Stomach smooth muscle (tissue), 2 donors: ENCODE data around the gene GPC5.
"Not testable (repeated sequence)": the region's sequence is repeated elsewhere in the genome, so short reads cannot be mapped to it uniquely, and the experiment has no call there.

Source experiments
- H3K27ac ChIP-seq: one replicate; pipeline ENCODE4 v1.7.0; 2013; ENCODE audit warnings: mild to moderate bottlenecking, low read length, inconsistent platforms
- H3K27me3 ChIP-seq, 2 donors: one replicate each; pipeline ENCODE4 v1.7.0; 2013; ENCODE audit warnings: low read length in 2 of 2; ENCODE audit not compliant: insufficient read depth in 2 of 2, control insufficient read depth in 1 of 2
- H3K36me3 ChIP-seq, 2 donors: one replicate each; pipeline ENCODE4 v1.7.0; 2013; ENCODE audit warnings: low read length in 2 of 2; ENCODE audit not compliant: control insufficient read depth in 2 of 2, insufficient read depth in 2 of 2
- H3K4me1 ChIP-seq: one replicate; pipeline ENCODE4 v1.7.0; 2013; ENCODE audit warnings: low read length; ENCODE audit not compliant: control insufficient read depth, insufficient read depth
- H3K4me3 ChIP-seq, 2 donors: one replicate each; pipeline ENCODE4 v1.7.0; 2013; ENCODE audit warnings: low read length in 2 of 2
- H3K9ac ChIP-seq, 2 donors: one replicate each; pipeline ENCODE4 v1.7.0; 2013; ENCODE audit warnings: low read length in 2 of 2, mild to moderate bottlenecking in 1 of 2
- H3K9me3 ChIP-seq, 2 donors: one replicate each; pipeline ENCODE4 v1.7.0; 2013; ENCODE audit warnings: low read length in 2 of 2; ENCODE audit not compliant: control insufficient read depth in 2 of 2
- donor health status: healthy.
- donor health status: Pancreatic carcinoma.

The GPC5 gene

GRCh38 chr13:91764527-91764926 lies 366.1 kb downstream of the GPC5 start:
- H3K27ac ChIP-seq, result no peak overlapping the region
- H3K36me3 ChIP-seq, result no peaks in the 10 kb centered on the region
- no peaks in the 10 kb centered on the region for H3K9me3 ChIP-seq
- no peaks in the 10 kb centered on the region for H3K27me3 ChIP-seq
- no peaks in the 10 kb centered on the region for H3K4me1 ChIP-seq
- H3K9ac ChIP-seq, result no peak overlapping the region
- no peak overlapping the region for H3K4me3 ChIP-seq

GRCh38 chr13:91767651-91768050 lies 369.2 kb downstream of the GPC5 start:
- Histone ChIP-seq H3K9ac (no peak overlapping the region), H3K4me3 (no peak overlapping the region), H3K4me1 (no peaks in the 10 kb centered on the region), H3K9me3 (no peaks in the 10 kb centered on the region), H3K27ac (no peak overlapping the region), H3K36me3 (no peaks in the 10 kb centered on the region), H3K27me3 (no peaks in the 10 kb centered on the region)

GRCh38 chr13:91768746-91769145 lies 370.3 kb downstream of the GPC5 start:
- Histone ChIP-seq H3K4me1 (no peaks in the 10 kb centered on the region), H3K36me3 (no peaks in the 10 kb centered on the region), H3K9ac (no peak overlapping the region), H3K27me3 (no peaks in the 10 kb centered on the region), H3K27ac (no peak overlapping the region), H3K9me3 (no peaks in the 10 kb centered on the region), H3K4me3 (no peak overlapping the region)

GRCh38 chr13:91771229-91771628 lies 372.8 kb downstream of the GPC5 start:
- Histone ChIP-seq H3K4me1 (no peaks in the 10 kb centered on the region), H3K9ac (no peak overlapping the region), H3K27ac (no peak overlapping the region), H3K9me3 (no peaks in the 10 kb centered on the region), H3K27me3 (no peaks in the 10 kb centered on the region), H3K4me3 (no peak overlapping the region), H3K36me3 (no peaks in the 10 kb centered on the region)

- no peaks in the 10 kb centered on the region for H3K9me3 ChIP-seq
- no peaks in the 10 kb centered on the region for H3K4me1 ChIP-seq
- no peaks in the 10 kb centered on the region for H3K36me3 ChIP-seq
- no peaks in the 10 kb centered on the region for H3K27me3 ChIP-seq
- no peak overlapping the region for H3K27ac ChIP-seq
- H3K4me3 ChIP-seq, result no peak overlapping the region
- no peak overlapping the region for H3K9ac ChIP-seq
These were observed 375.3 kb downstream of the GPC5 start for GRCh38 chr13:91773591-91774227.

- Histone ChIP-seq H3K27ac (no peak overlapping the region), H3K9ac (no peak overlapping the region), H3K4me3 (no peak overlapping the region), H3K27me3 (no peaks in the 10 kb centered on the region), H3K9me3 (no peaks in the 10 kb centered on the region), H3K36me3 (no peaks in the 10 kb centered on the region), H3K4me1 (no peaks in the 10 kb centered on the region)
These were observed 376.0 kb downstream of the GPC5 start for GRCh38 chr13:91774397-91774796.

GRCh38 chr13:91776611-91777193 lies 378.3 kb downstream of the GPC5 start:
- Histone ChIP-seq H3K27ac (no peak overlapping the region), H3K36me3 (no peaks in the 10 kb centered on the region), H3K4me1 (no peaks in the 10 kb centered on the region), H3K9ac (no peak overlapping the region), H3K9me3 (no peaks in the 10 kb centered on the region), H3K27me3 (no peaks in the 10 kb centered on the region), H3K4me3 (no peak overlapping the region)

- H3K4me3 ChIP-seq, result no peak overlapping the region
- H3K27ac ChIP-seq, result no peak overlapping the region
- no peak overlapping the region for H3K9ac ChIP-seq
- no peaks in the 10 kb centered on the region for H3K36me3 ChIP-seq
- no peaks in the 10 kb centered on the region for H3K4me1 ChIP-seq
- H3K9me3 ChIP-seq, result no peaks in the 10 kb centered on the region
- no peaks in the 10 kb centered on the region for H3K27me3 ChIP-seq
These were observed 379.7 kb downstream of the GPC5 start for GRCh38 chr13:91778123-91778522.

GRCh38 chr13:91781982-91782691 lies 383.7 kb downstream of the GPC5 start:
- H3K4me1 ChIP-seq, H3K9ac ChIP-seq, H3K27ac ChIP-seq, H3K27me3 ChIP-seq, H3K4me3 ChIP-seq, H3K9me3 ChIP-seq, H3K36me3 ChIP-seq: not testable (repeated sequence)

- no peak overlapping the region for H3K9ac ChIP-seq
- H3K36me3 ChIP-seq, result no peaks in the 10 kb centered on the region
- no peak overlapping the region for H3K27ac ChIP-seq
- H3K4me3 ChIP-seq, result no peak overlapping the region
- no peaks in the 10 kb centered on the region for H3K9me3 ChIP-seq
- no peaks in the 10 kb centered on the region for H3K27me3 ChIP-seq
- no peaks in the 10 kb centered on the region for H3K4me1 ChIP-seq
These were observed 387.2 kb downstream of the GPC5 start for GRCh38 chr13:91785431-91786119.
